Fibroblast of lung (primary cell): ENCODE measurements around the gene KCNG3. TPM values are rescaled to one million over a fixed set of nuclear protein-coding genes. Genes with fewer than 3 reads are reported as not detected.

ENCODE experiments used
- DNase-seq, 2 donors: peaks; one replicate each; pipeline versions ENCODE4 v3.0.0 to v3.0.0-alpha.2; 2010; ENCODE audit warnings: low read depth in 2 of 2
- H2AFZ ChIP-seq: 2 replicates; pipeline ENCODE4 v1.5.1; 2012; ENCODE audit warnings: low read length, control low read depth, inconsistent platforms
- H3K27ac ChIP-seq: 2 replicates; pipeline ENCODE4 v1.5.1; 2011; ENCODE audit warnings: low read length, control low read depth; ENCODE audit not compliant: insufficient read depth
- H3K27me3 ChIP-seq: 2 replicates; pipeline ENCODE4 v1.5.1; 2011; ENCODE audit warnings: mild to moderate bottlenecking, low read length; ENCODE audit not compliant: control insufficient read depth, insufficient read depth
- H3K36me3 ChIP-seq: 2 replicates; pipeline ENCODE4 v1.5.1; 2011; ENCODE audit warnings: low read length; ENCODE audit not compliant: control insufficient read depth, insufficient read depth
- H3K4me1 ChIP-seq: 2 replicates; pipeline ENCODE4 v1.5.1; 2011; ENCODE audit warnings: low read length; ENCODE audit not compliant: control insufficient read depth, insufficient read depth; ENCODE audit errors: extremely low read depth
- H3K4me2 ChIP-seq: 2 replicates; pipeline ENCODE4 v1.5.1; 2011; ENCODE audit warnings: low read length, control low read depth; ENCODE audit not compliant: insufficient read depth; ENCODE audit errors: extremely low read depth
- H3K4me3 ChIP-seq, 4 experiments: fragments of 200-600 bp in 1 of 4; sonication (generic) in 1 of 4; replicated peaks in 1 of 4; 2 replicates each; pipeline ENCODE4 v1.5.1; 2011 to 2016; ENCODE audit warnings: low read length in 4 of 4, low read depth in 3 of 4, mild to moderate bottlenecking in 3 of 4, control low read depth in 2 of 4, inconsistent platforms in 1 of 4, mixed read lengths in 1 of 4; ENCODE audit not compliant: insufficient read depth in 1 of 4; ENCODE audit errors: control extremely low read depth in 1 of 4
- H3K79me2 ChIP-seq: 2 replicates; pipeline ENCODE4 v1.5.1; 2012; ENCODE audit warnings: mild to moderate bottlenecking, low read length, inconsistent platforms; ENCODE audit not compliant: control insufficient read depth, insufficient read depth
- H3K9ac ChIP-seq: 2 replicates; pipeline ENCODE4 v1.5.1; 2011; ENCODE audit warnings: mild to moderate bottlenecking, low read length, control low read depth; ENCODE audit not compliant: insufficient read depth
- H3K9me3 ChIP-seq: 2 replicates; pipeline ENCODE4 v1.5.1; 2012; ENCODE audit warnings: low read depth, low read length; ENCODE audit not compliant: control insufficient read depth, insufficient read depth
- H4K20me1 ChIP-seq: 2 replicates; pipeline ENCODE4 v1.5.1; 2011; ENCODE audit warnings: low read length; ENCODE audit not compliant: control insufficient read depth, insufficient read depth; ENCODE audit errors: extremely low read depth
- EZH2 ChIP-seq: IDR thresholded peaks from 2 replicates; pipeline ENCODE4 v1.5.1; 2012; ENCODE audit warnings: low read length, control low read depth, mild to moderate bottlenecking; ENCODE audit errors: missing control alignments
- polyA plus RNA-seq, 2 donors: library from polyadenylated mRNA; depleted of rRNA in 1 of 2; stranded (reverse) in 1 of 2; unstranded in 1 of 2; fragments of >200 nt; gene quantifications; 2 replicates each; pipeline ENCODE4 v1.2.1, GENCODE V29; 2011 to 2012; ENCODE audit warnings: missing spikeins in 1 of 2
- total RNA-seq: library from RNA; depleted of rRNA; stranded (reverse); fragments of >200 nt; gene quantifications from 2 replicates; pipeline ENCODE4 v1.2.1, GENCODE V29; 2014
- TF ChIP-seq, protein P1 (sequence below), 2 donors: IDR thresholded peaks in 1 of 2; conservative IDR thresholded peaks in 1 of 2; 1 replicate in 1 of 2; 2 replicates in 1 of 2; pipeline ENCODE4 v1.5.1; 2011 to 2012; ENCODE audit warnings: low read length in 2 of 2, control low read depth in 1 of 2, inconsistent platforms in 1 of 2, low read depth in 1 of 2, mild to moderate bottlenecking in 1 of 2

The KCNG3 gene
- total and polyA plus RNA-seq, 2 donors (not counting 1 experiment from before 2014, with no cell fraction given), result 0.01 TPM; not detected in 1

DNA sequence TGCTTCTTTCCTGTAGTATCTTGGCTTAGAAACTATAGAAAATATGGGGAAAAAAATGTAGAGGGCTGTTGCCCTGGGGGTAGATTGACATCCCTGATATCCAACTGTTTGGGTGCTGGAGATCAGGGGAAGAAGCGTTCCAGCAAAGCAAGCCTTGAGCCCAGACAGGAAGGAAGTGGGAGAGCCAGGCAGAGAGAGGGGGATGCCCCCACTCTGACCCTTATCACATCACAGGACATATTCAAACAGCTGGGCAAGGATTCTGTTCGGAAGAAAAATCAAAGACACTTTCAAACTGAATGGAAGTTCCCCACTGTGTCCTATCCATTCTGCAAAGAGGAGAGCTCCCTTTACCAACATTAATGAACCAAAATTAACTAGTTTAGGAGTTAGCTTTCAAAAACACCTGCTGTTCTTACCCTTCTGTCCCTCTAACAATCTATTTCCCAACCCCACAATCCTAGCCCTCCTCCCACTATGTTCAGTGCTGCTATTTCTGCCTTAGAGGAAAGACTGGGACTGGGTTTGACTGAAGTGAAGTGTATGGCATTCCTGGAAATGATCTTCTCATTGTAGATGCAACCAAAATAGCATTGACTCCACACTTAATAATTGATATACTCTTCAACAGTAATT, 16.9 kb upstream of the KCNG3 start:
- DNase-seq, result peak in 1 of 2 donors; percentile 24
- Histone ChIP-seq H4K20me1 (no peaks in the 10 kb centered on the region), H3K27ac (no peak overlapping the region), H3K4me3 (no peak overlapping the region), H3K9ac (no peak overlapping the region), H3K4me1 (no peaks in the 10 kb centered on the region), H3K79me2 (no peaks in the 10 kb centered on the region), H2AFZ (no peak overlapping the region), H3K9me3 (no peaks in the 10 kb centered on the region), H3K36me3 (no peaks in the 10 kb centered on the region), H3K27me3 (no peaks in the 10 kb centered on the region), H3K4me2 (no peak overlapping the region)
- TF ChIP-seq, protein P1, sequence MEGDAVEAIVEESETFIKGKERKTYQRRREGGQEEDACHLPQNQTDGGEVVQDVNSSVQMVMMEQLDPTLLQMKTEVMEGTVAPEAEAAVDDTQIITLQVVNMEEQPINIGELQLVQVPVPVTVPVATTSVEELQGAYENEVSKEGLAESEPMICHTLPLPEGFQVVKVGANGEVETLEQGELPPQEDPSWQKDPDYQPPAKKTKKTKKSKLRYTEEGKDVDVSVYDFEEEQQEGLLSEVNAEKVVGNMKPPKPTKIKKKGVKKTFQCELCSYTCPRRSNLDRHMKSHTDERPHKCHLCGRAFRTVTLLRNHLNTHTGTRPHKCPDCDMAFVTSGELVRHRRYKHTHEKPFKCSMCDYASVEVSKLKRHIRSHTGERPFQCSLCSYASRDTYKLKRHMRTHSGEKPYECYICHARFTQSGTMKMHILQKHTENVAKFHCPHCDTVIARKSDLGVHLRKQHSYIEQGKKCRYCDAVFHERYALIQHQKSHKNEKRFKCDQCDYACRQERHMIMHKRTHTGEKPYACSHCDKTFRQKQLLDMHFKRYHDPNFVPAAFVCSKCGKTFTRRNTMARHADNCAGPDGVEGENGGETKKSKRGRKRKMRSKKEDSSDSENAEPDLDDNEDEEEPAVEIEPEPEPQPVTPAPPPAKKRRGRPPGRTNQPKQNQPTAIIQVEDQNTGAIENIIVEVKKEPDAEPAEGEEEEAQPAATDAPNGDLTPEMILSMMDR (conservative IDR thresholded peaks at IDR 0.05 in 1 of 2, IDR thresholded peaks at IDR 0.05 in 1 of 2; ENCODE audit: low read depth in 1 of 2, low read length in 2 of 2), result no peak
- TF ChIP-seq EZH2, result no peak

DNA sequence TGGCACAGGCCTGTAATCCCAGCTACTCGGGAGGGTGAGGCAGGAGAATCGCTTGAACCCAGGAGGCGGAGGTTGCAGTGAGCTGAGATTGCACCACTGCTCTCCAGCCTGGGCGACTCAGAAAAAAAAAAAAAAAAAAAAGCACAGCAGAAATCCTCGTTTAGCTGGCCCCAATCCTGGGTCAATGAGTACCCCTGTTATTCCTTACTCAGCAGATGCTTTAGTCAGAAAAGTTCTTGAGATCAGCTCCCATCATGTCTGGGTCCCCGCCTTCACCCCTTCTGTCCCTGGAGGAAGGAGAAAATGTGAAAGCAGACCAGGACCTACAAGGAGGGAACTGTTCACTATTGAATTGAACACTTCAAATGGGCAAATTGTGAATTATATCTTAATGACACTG, 16.4 kb upstream of the KCNG3 start:
- no peaks in the 10 kb centered on the region for H3K36me3 ChIP-seq
- no peaks in the 10 kb centered on the region for H3K4me1 ChIP-seq
- no peaks in the 10 kb centered on the region for H3K9me3 ChIP-seq
- no peaks in the 10 kb centered on the region for H3K27me3 ChIP-seq
- no peaks in the 10 kb centered on the region for H4K20me1 ChIP-seq
- H3K9ac ChIP-seq, result no peak overlapping the region
- H3K79me2 ChIP-seq, result no peaks in the 10 kb centered on the region
- H3K4me3 ChIP-seq, result no peak overlapping the region
- H2AFZ ChIP-seq, result no peak overlapping the region
- no peak for DNase-seq
- no peak overlapping the region for H3K27ac ChIP-seq
- TF ChIP-seq, protein P1 (conservative IDR thresholded peaks at IDR 0.05 in 1 of 2, IDR thresholded peaks at IDR 0.05 in 1 of 2; ENCODE audit: low read depth in 1 of 2, low read length in 2 of 2), result no peak
- TF ChIP-seq EZH2, result no peak
- H3K4me2 ChIP-seq, result no peak overlapping the region

DNA sequence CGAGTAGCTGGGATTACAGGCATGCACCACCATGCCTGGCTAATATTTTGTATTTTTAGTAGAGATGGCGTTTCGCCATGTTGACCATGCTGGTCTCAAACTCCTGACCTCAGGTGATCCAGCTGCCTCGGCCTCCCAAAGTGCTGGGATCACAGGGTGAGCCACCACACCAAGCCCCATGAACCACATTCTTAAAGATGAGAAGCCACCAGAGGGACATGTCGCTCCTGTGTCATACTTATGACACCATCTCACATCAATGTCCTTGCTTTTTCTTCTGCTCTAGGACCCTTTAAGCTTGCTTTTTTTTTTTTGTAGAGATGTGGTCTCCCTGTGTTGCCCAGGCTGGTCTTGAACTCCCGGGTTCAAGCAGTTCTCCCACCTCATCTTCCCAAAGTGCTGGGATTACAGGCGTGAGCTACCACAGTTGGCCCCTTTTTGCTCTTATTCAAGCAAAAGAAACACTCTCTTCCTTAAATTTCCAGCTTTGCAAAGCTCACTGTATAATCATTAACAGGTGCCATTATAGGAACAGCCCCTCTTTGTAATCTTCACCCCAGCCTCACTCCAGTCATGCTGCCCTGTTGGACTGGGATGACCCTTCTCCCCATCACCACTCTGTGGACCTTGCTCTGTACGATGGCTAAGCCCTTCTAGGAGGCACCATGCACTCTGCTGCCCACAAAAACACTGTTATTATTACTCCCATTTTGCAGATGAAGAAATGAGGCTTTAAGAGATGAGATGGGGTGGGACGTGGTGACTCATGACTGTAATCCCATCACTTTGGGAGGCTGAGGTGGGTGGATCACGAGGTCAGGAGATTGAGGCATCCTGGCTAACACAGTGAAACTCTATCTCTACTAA, 10.8 kb upstream of the KCNG3 start:
- Histone ChIP-seq H3K4me1 (no peaks in the 10 kb centered on the region), H3K4me2 (no peak overlapping the region), H3K9me3 (no peaks in the 10 kb centered on the region), H4K20me1 (no peaks in the 10 kb centered on the region), H2AFZ (no peak overlapping the region), H3K9ac (no peak overlapping the region), H3K79me2 (no peaks in the 10 kb centered on the region), H3K36me3 (no peaks in the 10 kb centered on the region), H3K4me3 (no peak overlapping the region), H3K27me3 (no peaks in the 10 kb centered on the region), H3K27ac (no peak overlapping the region)
- DNase-seq, result no peak
- TF ChIP-seq, protein P1 (conservative IDR thresholded peaks at IDR 0.05 in 1 of 2, IDR thresholded peaks at IDR 0.05 in 1 of 2; ENCODE audit: low read depth in 1 of 2, low read length in 2 of 2), result no peak
- no peak for TF ChIP-seq EZH2
